SK-N-SH (cell line): ENCODE data around the gene OLAH. TPM values are rescaled to one million over a fixed set of nuclear protein-coding genes. Genes with fewer than 3 reads are reported as not detected.

ENCODE experiments used
- CTCF ChIA-PET: fragments of 300-600, 350-600 bp; formaldehyde crosslinking; extraction: SDS; loops from one replicate; lab custom pipeline; 2021; lab: Yijun Ruan, JAX
- POLR2A ChIA-PET: fragments of 350-600 bp; sonication (Branson Sonifier 250); formaldehyde crosslinking; extraction: SDS; loops from one replicate; lab custom pipeline; 2020; ENCODE audit warnings: antibody characterized with exemption, inconsistent platforms; lab: Yijun Ruan, JAX
- DNase-seq: peaks from one replicate; pipeline ENCODE4 v3.0.0; 2012
- H2AFZ ChIP-seq: fragments of 200-600 bp; sonication (generic); 2 replicates; pipeline ENCODE4 v1.8.1; 2016; ENCODE audit warnings: antibody characterized with exemption, mild to moderate bottlenecking, low read depth
- H3F3A ChIP-seq: fragments of 200-600 bp; sonication (generic); replicated peaks from 2 replicates; pipeline ENCODE3; 2016; ENCODE audit warnings: antibody characterized with exemption, mild to moderate bottlenecking; ENCODE audit not compliant: insufficient read depth
- H3K27ac ChIP-seq, 2 experiments: fragments of 200-500 bp in 1 of 2; fragments of 200-600 bp in 1 of 2; sonication (Bioruptor generic) in 1 of 2; sonication (generic), shearing (Covaris generic) in 1 of 2; 2 replicates each; pipeline versions ENCODE4 v1.5.1 to v1.6.1; 2014 to 2016; ENCODE audit warnings: low read depth in 2 of 2, inconsistent platforms in 1 of 2, low read length in 1 of 2, mild to moderate bottlenecking in 1 of 2, mixed read lengths in 1 of 2
- H3K27me3 ChIP-seq: fragments of 200-600 bp; sonication (generic), shearing (Covaris generic); 2 replicates; pipeline ENCODE4 v1.6.1; 2016; ENCODE audit warnings: mixed run types; ENCODE audit not compliant: insufficient read depth
- H3K36me3 ChIP-seq, 2 experiments: fragments of 200-500 bp in 1 of 2; fragments of 200-600 bp in 1 of 2; sonication (Bioruptor generic) in 1 of 2; sonication (generic) in 1 of 2; replicated peaks in 1 of 2; 2 replicates each; pipeline versions ENCODE3 to v1.5.1; 2014 to 2016; ENCODE audit warnings: low read length in 1 of 2, mild to moderate bottlenecking in 1 of 2; ENCODE audit not compliant: insufficient read depth in 2 of 2, control insufficient read depth in 1 of 2
- H3K4me1 ChIP-seq, 2 experiments: fragments of 200-500 bp in 1 of 2; fragments of 200-600 bp in 1 of 2; sonication (Bioruptor generic) in 1 of 2; sonication (generic), shearing (Covaris generic) in 1 of 2; 2 replicates each; pipeline versions ENCODE4 v1.5.1 to v1.6.1; 2014 to 2016; ENCODE audit warnings: low read depth in 1 of 2, low read length in 1 of 2, mixed run types in 1 of 2; ENCODE audit not compliant: insufficient read depth in 2 of 2, control insufficient read depth in 1 of 2
- H3K4me2 ChIP-seq: fragments of 200-600 bp; sonication (generic), shearing (Covaris generic); 2 replicates; pipeline ENCODE4 v1.6.1; 2017; ENCODE audit warnings: mixed run types
- H3K4me3 ChIP-seq, 2 experiments: fragments of 200-500 bp in 1 of 2; fragments of 200-600 bp in 1 of 2; sonication (Bioruptor generic) in 1 of 2; sonication (generic), shearing (Covaris generic) in 1 of 2; 2 replicates each; pipeline versions ENCODE4 v1.5.1 to v1.8.1; 2014 to 2016; ENCODE audit warnings: low read depth in 2 of 2, inconsistent platforms in 1 of 2, low read length in 1 of 2, mild to moderate bottlenecking in 1 of 2, mixed read lengths in 1 of 2, moderate library complexity in 1 of 2
- H3K79me2 ChIP-seq: fragments of 200-600 bp; sonication (generic); 2 replicates; pipeline ENCODE4 v1.8.1; 2017; ENCODE audit warnings: mild to moderate bottlenecking; ENCODE audit not compliant: insufficient read depth
- H3K9ac ChIP-seq: fragments of 200-600 bp; sonication (generic); 2 replicates; pipeline ENCODE4 v1.6.1; 2017; ENCODE audit warnings: mixed run types
- H3K9me2 ChIP-seq: fragments of 200-600 bp; sonication (generic); 2 replicates; pipeline ENCODE4 v1.6.1; 2017; ENCODE audit warnings: mixed run types
- H3K9me3 ChIP-seq: fragments of 200-600 bp; sonication (generic); 2 replicates; pipeline ENCODE4 v1.6.1; 2017; ENCODE audit warnings: mixed run types, mild to moderate bottlenecking, moderate library complexity
- H4K20me1 ChIP-seq: fragments of 200-600 bp; sonication (generic); 2 replicates; pipeline ENCODE4 v1.6.1; 2017; ENCODE audit warnings: mild to moderate bottlenecking, mixed run types; ENCODE audit not compliant: insufficient read depth
- CHD2 ChIP-seq: fragments of 150-350 bp; IDR thresholded peaks from 2 replicates; pipeline ENCODE4 v1.6.1; 2018; ENCODE audit warnings: low read length; ENCODE audit not compliant: partially characterized antibody
- ELF1 ChIP-seq: IDR thresholded peaks from 2 replicates; pipeline ENCODE4 v1.4.0; 2012
- FOSL2 ChIP-seq: IDR thresholded peaks from 2 replicates; pipeline ENCODE4 v1.4.0; 2012; ENCODE audit warnings: low read depth, mild to moderate bottlenecking, moderate library complexity, borderline replicate concordance
- GATA2 ChIP-seq: sonication (generic); formaldehyde crosslinking; IDR thresholded peaks from 2 replicates; pipeline ENCODE4 v1.5.0; 2020; ENCODE audit warnings: mild to moderate bottlenecking, missing genetic modification reagents
- NFIC ChIP-seq: IDR thresholded peaks from 2 replicates; pipeline ENCODE4 v1.4.0; 2012; ENCODE audit warnings: borderline replicate concordance
- POLR2AphosphoS5 ChIP-seq: IDR thresholded peaks from 2 replicates; pipeline ENCODE4 v1.6.1; 2012; ENCODE audit warnings: low read depth, low read length
- RAD21 ChIP-seq: IDR thresholded peaks from 2 replicates; pipeline ENCODE4 v1.6.1; 2012; ENCODE audit warnings: mild to moderate bottlenecking, low read length
- RCOR1 ChIP-seq: fragments of 150-350 bp; IDR thresholded peaks from 2 replicates; pipeline ENCODE4 v1.6.1; 2017; ENCODE audit warnings: antibody characterized with exemption, low read length
- TAF1 ChIP-seq: IDR thresholded peaks from 2 replicates; pipeline ENCODE4 v1.6.1; 2012; ENCODE audit warnings: low read depth, mild to moderate bottlenecking, low read length, moderate library complexity, borderline replicate concordance
- TCF12 ChIP-seq: IDR thresholded peaks from 2 replicates; pipeline ENCODE4 v1.4.0; 2012
- YY1 ChIP-seq: IDR thresholded peaks from 2 replicates; pipeline ENCODE4 v1.4.0; 2012; ENCODE audit warnings: low read depth, mild to moderate bottlenecking
- WGBS: methylation state at CpG from one replicate; pipeline ENCODE4 v1.1.6; 2017; ENCODE audit warnings: low lambda C conversion rate; 5-methylcytosine and 5-hydroxymethylcytosine counted together
- polyA plus RNA-seq, 3 experiments: library from polyadenylated mRNA; depleted of rRNA; stranded (reverse); fragments of >200 nt; gene quantifications; 2 replicates each; pipeline ENCODE4 v1.2.3, GENCODE V29; 2012
- TF ChIP-seq, protein P1 (sequence below): fragments of 150-350 bp; IDR thresholded peaks from 2 replicates; pipeline ENCODE4 v1.6.1; 2016; ENCODE audit warnings: mild to moderate bottlenecking, low read depth, low read length
- TF ChIP-seq, protein P2 (sequence below): IDR thresholded peaks from 2 replicates; pipeline ENCODE4 v1.4.0; 2012; ENCODE audit warnings: low read depth, borderline replicate concordance
- TF ChIP-seq, protein P3 (sequence below): IDR thresholded peaks from 2 replicates; pipeline ENCODE4; 2012
- TF ChIP-seq, protein P4 (sequence below): IDR thresholded peaks from 2 replicates; pipeline ENCODE4 v1.6.1; 2012; ENCODE audit warnings: mild to moderate bottlenecking, low read depth, low read length, moderate library complexity

OLAH gene
- polyA plus RNA-seq, 1 of the 3 experiments (the other 2 are of a cell fraction): not detected

DNA sequence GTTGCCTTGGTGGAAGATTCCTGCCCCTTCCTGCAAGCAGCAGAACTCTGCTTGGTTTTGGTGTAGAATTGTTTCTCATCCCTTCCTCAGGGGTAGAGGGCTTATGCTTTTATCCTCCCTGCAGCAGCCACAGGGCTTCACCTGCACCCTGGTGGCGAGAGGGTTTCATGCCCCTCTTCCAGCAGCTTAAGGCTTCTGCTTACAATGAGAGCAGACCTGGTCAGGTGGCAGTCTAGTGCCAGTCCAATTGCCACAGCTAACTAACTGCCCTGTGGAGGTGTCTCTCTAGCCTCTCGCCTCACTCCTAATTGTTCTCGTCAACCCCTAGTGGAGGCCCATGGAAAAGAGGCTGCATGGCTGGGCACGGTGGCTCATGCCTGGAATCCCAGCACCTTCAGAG, 25.5 kb downstream of the OLAH start:
- Histone ChIP-seq H3K4me2 (no peak overlapping the region), H4K20me1 (no peaks in the 10 kb centered on the region), H3K9me3 (no peaks in the 10 kb centered on the region), H3K36me3 (no peaks in the 10 kb centered on the region), H3K9me2 (no peaks in the 10 kb centered on the region), H3K4me1 (no peaks in the 10 kb centered on the region), H3K9ac (no peak overlapping the region), H3F3A (no peaks in the 10 kb centered on the region), H3K4me3 (no peak overlapping the region), H3K27me3 (no peaks in the 10 kb centered on the region), H2AFZ (no peak overlapping the region), H3K79me2 (no peaks in the 10 kb centered on the region), H3K27ac (no peak overlapping the region)
- POLR2A ChIA-PET: no interaction called here
- CTCF ChIA-PET: no interaction called here
- TF ChIP-seq RAD21 (no peak), CHD2 (no peak), NFIC (no peak), TCF12 (no peak), YY1 (no peak), RCOR1 (no peak), POLR2AphosphoS5 (no peak), ELF1 (no peak), TAF1 (no peak)
- TF ChIP-seq, protein P1, sequence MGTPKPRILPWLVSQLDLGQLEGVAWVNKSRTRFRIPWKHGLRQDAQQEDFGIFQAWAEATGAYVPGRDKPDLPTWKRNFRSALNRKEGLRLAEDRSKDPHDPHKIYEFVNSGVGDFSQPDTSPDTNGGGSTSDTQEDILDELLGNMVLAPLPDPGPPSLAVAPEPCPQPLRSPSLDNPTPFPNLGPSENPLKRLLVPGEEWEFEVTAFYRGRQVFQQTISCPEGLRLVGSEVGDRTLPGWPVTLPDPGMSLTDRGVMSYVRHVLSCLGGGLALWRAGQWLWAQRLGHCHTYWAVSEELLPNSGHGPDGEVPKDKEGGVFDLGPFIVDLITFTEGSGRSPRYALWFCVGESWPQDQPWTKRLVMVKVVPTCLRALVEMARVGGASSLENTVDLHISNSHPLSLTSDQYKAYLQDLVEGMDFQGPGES: no peak
- TF ChIP-seq, protein P2, sequence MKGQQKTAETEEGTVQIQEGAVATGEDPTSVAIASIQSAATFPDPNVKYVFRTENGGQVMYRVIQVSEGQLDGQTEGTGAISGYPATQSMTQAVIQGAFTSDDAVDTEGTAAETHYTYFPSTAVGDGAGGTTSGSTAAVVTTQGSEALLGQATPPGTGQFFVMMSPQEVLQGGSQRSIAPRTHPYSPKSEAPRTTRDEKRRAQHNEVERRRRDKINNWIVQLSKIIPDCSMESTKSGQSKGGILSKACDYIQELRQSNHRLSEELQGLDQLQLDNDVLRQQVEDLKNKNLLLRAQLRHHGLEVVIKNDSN: no peak
- TF ChIP-seq, protein P3, sequence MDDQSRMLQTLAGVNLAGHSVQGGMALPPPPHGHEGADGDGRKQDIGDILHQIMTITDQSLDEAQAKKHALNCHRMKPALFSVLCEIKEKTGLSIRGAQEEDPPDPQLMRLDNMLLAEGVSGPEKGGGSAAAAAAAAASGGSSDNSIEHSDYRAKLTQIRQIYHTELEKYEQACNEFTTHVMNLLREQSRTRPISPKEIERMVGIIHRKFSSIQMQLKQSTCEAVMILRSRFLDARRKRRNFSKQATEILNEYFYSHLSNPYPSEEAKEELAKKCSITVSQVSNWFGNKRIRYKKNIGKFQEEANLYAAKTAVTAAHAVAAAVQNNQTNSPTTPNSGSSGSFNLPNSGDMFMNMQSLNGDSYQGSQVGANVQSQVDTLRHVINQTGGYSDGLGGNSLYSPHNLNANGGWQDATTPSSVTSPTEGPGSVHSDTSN: no peak
- 66% methylated on average over 4 of the region's 4 CpGs for WGBS
- no peak for DNase-seq

DNA sequence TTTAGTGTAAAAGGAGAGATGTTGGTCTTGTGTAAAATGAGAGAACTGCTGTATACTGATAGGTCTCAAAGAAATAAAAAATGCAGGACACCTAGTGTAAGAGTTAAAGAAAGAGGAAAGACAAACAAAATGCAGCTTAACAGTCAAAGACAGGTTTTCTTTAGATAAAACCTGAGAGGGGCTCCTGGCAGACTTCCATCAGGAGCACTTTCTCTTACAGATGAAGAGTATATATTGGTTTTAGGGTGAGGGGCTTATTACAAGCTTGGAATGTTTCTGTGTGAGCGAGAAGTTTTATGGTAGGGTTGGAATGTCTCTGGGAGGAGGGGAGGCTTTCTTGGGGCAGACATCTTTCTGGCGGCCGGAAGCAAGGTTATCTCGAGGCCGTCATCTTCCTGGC, 28.6 kb downstream of the OLAH start:
- Histone ChIP-seq H3K9me2 (no peaks in the 10 kb centered on the region), H4K20me1 (no peaks in the 10 kb centered on the region), H2AFZ (no peak overlapping the region), H3K27ac (no peak overlapping the region), H3K27me3 (no peaks in the 10 kb centered on the region), H3F3A (no peaks in the 10 kb centered on the region), H3K36me3 (no peaks in the 10 kb centered on the region), H3K4me2 (no peak overlapping the region), H3K79me2 (no peaks in the 10 kb centered on the region), H3K9ac (no peak overlapping the region), H3K9me3 (no peaks in the 10 kb centered on the region), H3K4me3 (no peak overlapping the region), H3K4me1 (no peaks in the 10 kb centered on the region)
- DNase-seq: no peak
- CTCF ChIA-PET: no interaction called here
- POLR2A ChIA-PET: no interaction called here
- TF ChIP-seq, protein P4, sequence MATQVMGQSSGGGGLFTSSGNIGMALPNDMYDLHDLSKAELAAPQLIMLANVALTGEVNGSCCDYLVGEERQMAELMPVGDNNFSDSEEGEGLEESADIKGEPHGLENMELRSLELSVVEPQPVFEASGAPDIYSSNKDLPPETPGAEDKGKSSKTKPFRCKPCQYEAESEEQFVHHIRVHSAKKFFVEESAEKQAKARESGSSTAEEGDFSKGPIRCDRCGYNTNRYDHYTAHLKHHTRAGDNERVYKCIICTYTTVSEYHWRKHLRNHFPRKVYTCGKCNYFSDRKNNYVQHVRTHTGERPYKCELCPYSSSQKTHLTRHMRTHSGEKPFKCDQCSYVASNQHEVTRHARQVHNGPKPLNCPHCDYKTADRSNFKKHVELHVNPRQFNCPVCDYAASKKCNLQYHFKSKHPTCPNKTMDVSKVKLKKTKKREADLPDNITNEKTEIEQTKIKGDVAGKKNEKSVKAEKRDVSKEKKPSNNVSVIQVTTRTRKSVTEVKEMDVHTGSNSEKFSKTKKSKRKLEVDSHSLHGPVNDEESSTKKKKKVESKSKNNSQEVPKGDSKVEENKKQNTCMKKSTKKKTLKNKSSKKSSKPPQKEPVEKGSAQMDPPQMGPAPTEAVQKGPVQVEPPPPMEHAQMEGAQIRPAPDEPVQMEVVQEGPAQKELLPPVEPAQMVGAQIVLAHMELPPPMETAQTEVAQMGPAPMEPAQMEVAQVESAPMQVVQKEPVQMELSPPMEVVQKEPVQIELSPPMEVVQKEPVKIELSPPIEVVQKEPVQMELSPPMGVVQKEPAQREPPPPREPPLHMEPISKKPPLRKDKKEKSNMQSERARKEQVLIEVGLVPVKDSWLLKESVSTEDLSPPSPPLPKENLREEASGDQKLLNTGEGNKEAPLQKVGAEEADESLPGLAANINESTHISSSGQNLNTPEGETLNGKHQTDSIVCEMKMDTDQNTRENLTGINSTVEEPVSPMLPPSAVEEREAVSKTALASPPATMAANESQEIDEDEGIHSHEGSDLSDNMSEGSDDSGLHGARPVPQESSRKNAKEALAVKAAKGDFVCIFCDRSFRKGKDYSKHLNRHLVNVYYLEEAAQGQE: no peak
- TF ChIP-seq ELF1 (no peak), GATA2 (CRISPR knock-in tag) (no peak), FOSL2 (no peak)
- TF ChIP-seq, protein P2: no peak
- 84% methylated on average over 5 of the region's 5 CpGs for WGBS
